Caco-2 (cell line): ENCODE results near the gene NAA35. TPM values are rescaled to one million over a fixed set of nuclear protein-coding genes. Genes with fewer than 3 reads are reported as not detected.

Experiments
- BruUV-seq: library from RNA; stranded (reverse); fragments of 400-500 nt; replicated peaks from 2 replicates; lab custom pipeline; 2021; lab: Mats Ljungman, UMichigan
- CTCF ChIA-PET: fragments of 300-600 bp; sonication (Branson Sonifier 250); formaldehyde crosslinking; loops from one replicate; lab custom pipeline; 2022; ENCODE audit warnings: antibody characterized with exemption; lab: Charles Lee
- POLR2A ChIA-PET: fragments of 300-600 bp; sonication (Branson Sonifier 250); formaldehyde crosslinking; loops from one replicate; lab custom pipeline; 2022; ENCODE audit warnings: antibody characterized with exemption; lab: Charles Lee
- DNase-seq, 2 experiments: peaks; one replicate each; pipeline versions ENCODE4 v3.0.0 to v3.0.0-alpha.2; 2020 to 2022
- H3K27me3 ChIP-seq: replicated peaks from 2 replicates; pipeline ENCODE4 v1.6.0; 2011; ENCODE audit warnings: low read length; ENCODE audit not compliant: control insufficient read depth, insufficient read depth
- H3K36me3 ChIP-seq: 2 replicates; pipeline ENCODE4 v1.5.1; 2011; ENCODE audit warnings: low read length; ENCODE audit not compliant: control insufficient read depth, insufficient read depth
- H3K4me1 ChIP-seq: fragments of 250-450 bp; sonication (Bioruptor Pico); 2 replicates; pipeline ENCODE4 v1.5.1; 2020; ENCODE audit warnings: mild to moderate bottlenecking
- H3K4me3 ChIP-seq: 2 replicates; pipeline ENCODE4 v1.5.1; 2011; ENCODE audit warnings: low read depth, mild to moderate bottlenecking, control low read depth, low read length
- H3K9me3 ChIP-seq: fragments of 250-450 bp; sonication (Bioruptor Pico); 2 replicates; pipeline ENCODE4 v1.5.1; 2020; ENCODE audit warnings: mild to moderate bottlenecking, moderate library complexity
- H3K27ac Mint-ChIP-seq: one replicate; pipeline ENCODE4 v1.8.0; 2022; ENCODE audit warnings: mixed read lengths; ENCODE audit not compliant: unreplicated experiment
- H3K27me3 Mint-ChIP-seq: one replicate; pipeline ENCODE4 v1.8.0; 2022; ENCODE audit warnings: mixed read lengths; ENCODE audit not compliant: insufficient read depth, unreplicated experiment
- H3K36me3 Mint-ChIP-seq: one replicate; pipeline ENCODE4 v1.8.0; 2022; ENCODE audit warnings: mild to moderate bottlenecking, mixed read lengths; ENCODE audit not compliant: insufficient read depth, unreplicated experiment
- H3K4me1 Mint-ChIP-seq: one replicate; pipeline ENCODE4 v1.8.0; 2022; ENCODE audit warnings: low read depth, mixed read lengths; ENCODE audit not compliant: unreplicated experiment
- H3K4me3 Mint-ChIP-seq: one replicate; pipeline ENCODE4 v1.8.0; 2022; ENCODE audit warnings: mild to moderate bottlenecking, moderate library complexity, mixed read lengths; ENCODE audit not compliant: unreplicated experiment
- H3K9me3 Mint-ChIP-seq: one replicate; pipeline ENCODE4 v1.8.0; 2022; ENCODE audit warnings: mixed read lengths; ENCODE audit not compliant: unreplicated experiment
- CTCF ChIP-seq, 2 experiments: fragments of 200-600 bp in 1 of 2; IDR thresholded peaks; 1 replicate in 1 of 2; 2 replicates in 1 of 2; pipeline versions ENCODE4 v1.5.1 to v1.8.0; 2011 to 2022; ENCODE audit warnings: antibody characterized with exemption in 1 of 2, control low read depth in 1 of 2, inconsistent platforms in 1 of 2, low read depth in 1 of 2, low read length in 1 of 2, mild to moderate bottlenecking in 1 of 2, moderate library complexity in 1 of 2; ENCODE audit not compliant: insufficient read depth in 1 of 2, severe bottlenecking in 1 of 2, unreplicated experiment in 1 of 2
- intact Hi-C: fragments of 100-400 bp; cut with micrococcal nuclease; formaldehyde crosslinking; loops from one replicate; pipeline ENCODE4 v1.10.0; 2022; ENCODE audit not compliant: unreplicated experiment
- total RNA-seq: library from RNA; stranded (reverse); gene quantifications from 2 replicates; pipeline ENCODE4 v1.2.3, GENCODE V29; 2022

The NAA35 gene
- total RNA-seq, 1 experiment from 2014 or later: 24.1 TPM

- no peaks in the 10 kb centered on the region for H3K4me1 ChIP-seq
- BruUV-seq: no TSS peak
- CTCF ChIA-PET: no interaction called here
- DNase-seq: no peak
- H3K27me3 Mint-ChIP-seq: no peaks in the 10 kb centered on the region
- H3K4me3 Mint-ChIP-seq: no peak overlapping the region
- no peaks in the 10 kb centered on the region for H3K9me3 ChIP-seq
- H3K27me3 ChIP-seq: no peaks in the 10 kb centered on the region
- H3K36me3 ChIP-seq: no peaks in the 10 kb centered on the region
- TF ChIP-seq CTCF (IDR thresholded peaks at IDR 0.05; ENCODE audit: insufficient read depth in 1 of 2, low read depth in 1 of 2, low read length in 1 of 2, severe bottlenecking in 1 of 2, unreplicated experiment in 1 of 2): no peak
- no peak overlapping the region for H3K27ac Mint-ChIP-seq
- H3K9me3 Mint-ChIP-seq: no peaks in the 10 kb centered on the region
- POLR2A ChIA-PET: no interaction called here
- H3K36me3 Mint-ChIP-seq: peaks cover 75% of the 10 kb centered on the region
- intact Hi-C loops: no loop called here
- H3K4me1 Mint-ChIP-seq: no peaks in the 10 kb centered on the region
- H3K4me3 ChIP-seq: no peak overlapping the region
Measured at GRCh38 chr9:86021166-86021565, 80.2 kb downstream of the NAA35 start.

GRCh38 chr9:86022687-86023266 is 81.8 kb downstream of the NAA35 start:
- POLR2A ChIA-PET: no interaction called here
- no peaks in the 10 kb centered on the region for H3K27me3 Mint-ChIP-seq
- no TSS peak for BruUV-seq
- H3K9me3 Mint-ChIP-seq: no peaks in the 10 kb centered on the region
- H3K36me3 Mint-ChIP-seq: peaks cover 80% of the 10 kb centered on the region
- DNase-seq: no peak
- no peak overlapping the region for H3K4me3 Mint-ChIP-seq
- no peaks in the 10 kb centered on the region for H3K36me3 ChIP-seq
- H3K27ac Mint-ChIP-seq: no peak overlapping the region
- TF ChIP-seq CTCF (IDR thresholded peaks at IDR 0.05; ENCODE audit: insufficient read depth in 1 of 2, low read depth in 1 of 2, low read length in 1 of 2, severe bottlenecking in 1 of 2, unreplicated experiment in 1 of 2): no peak
- H3K4me3 ChIP-seq: no peak overlapping the region
- no peaks in the 10 kb centered on the region for H3K4me1 Mint-ChIP-seq
- intact Hi-C loops: no loop called here
- no peaks in the 10 kb centered on the region for H3K9me3 ChIP-seq
- no peaks in the 10 kb centered on the region for H3K27me3 ChIP-seq
- CTCF ChIA-PET: no interaction called here
- no peaks in the 10 kb centered on the region for H3K4me1 ChIP-seq

- CTCF ChIA-PET: no interaction called here
Measured at GRCh38 chr9:86027767-86028166, 86.8 kb downstream of the NAA35 start.

More at GRCh38 chr9:86027767-86028166, 86.8 kb downstream of the NAA35 start:
- H3K4me1 Mint-ChIP-seq: no peaks in the 10 kb centered on the region
- Histone ChIP-seq H3K36me3 (no peaks in the 10 kb centered on the region), H3K27me3 (no peaks in the 10 kb centered on the region), H3K4me1 (no peaks in the 10 kb centered on the region), H3K9me3 (no peaks in the 10 kb centered on the region), H3K4me3 (no peak overlapping the region)
- H3K27me3 Mint-ChIP-seq: no peaks in the 10 kb centered on the region
- intact Hi-C loops: no loop called here
- no peak overlapping the region for H3K27ac Mint-ChIP-seq
- H3K4me3 Mint-ChIP-seq: no peak overlapping the region
- BruUV-seq: no TSS peak
- H3K36me3 Mint-ChIP-seq: peaks cover 61% of the 10 kb centered on the region
- no peaks in the 10 kb centered on the region for H3K9me3 Mint-ChIP-seq
- POLR2A ChIA-PET: no interaction called here
- no peak for DNase-seq
- no peak for TF ChIP-seq CTCF (IDR thresholded peaks at IDR 0.05; ENCODE audit: insufficient read depth in 1 of 2, low read depth in 1 of 2, low read length in 1 of 2, severe bottlenecking in 1 of 2, unreplicated experiment in 1 of 2)
